HepG2 (cell line): ENCODE measurements around the gene NFKBIL1.

Experiments
- GTF2F1 ChIP-seq: fragments of 150-350 bp; IDR thresholded peaks from 2 replicates; pipeline ENCODE4 v1.6.1; 2014; ENCODE audit warnings: low read length
- RELA ChIP-seq: sonication (generic); formaldehyde crosslinking; IDR thresholded peaks from 2 replicates; pipeline ENCODE4 v1.4.0; 2020; ENCODE audit warnings: missing genetic modification reagents
- SIN3A ChIP-seq: IDR thresholded peaks from 2 replicates; pipeline ENCODE4 v1.6.1; 2011; ENCODE audit warnings: low read depth, mild to moderate bottlenecking, control low read depth, low read length, borderline replicate concordance

GRCh38 chr6:31533455-31533841, 14.0 kb upstream of the NFKBIL1 start:
- no peak for TF ChIP-seq SIN3A
- TF ChIP-seq GTF2F1, result no peak
- no peak for TF ChIP-seq RELA (CRISPR knock-in tag)
